ENCODE results near the gene PDSS2.

PDSS2 gene

DNA sequence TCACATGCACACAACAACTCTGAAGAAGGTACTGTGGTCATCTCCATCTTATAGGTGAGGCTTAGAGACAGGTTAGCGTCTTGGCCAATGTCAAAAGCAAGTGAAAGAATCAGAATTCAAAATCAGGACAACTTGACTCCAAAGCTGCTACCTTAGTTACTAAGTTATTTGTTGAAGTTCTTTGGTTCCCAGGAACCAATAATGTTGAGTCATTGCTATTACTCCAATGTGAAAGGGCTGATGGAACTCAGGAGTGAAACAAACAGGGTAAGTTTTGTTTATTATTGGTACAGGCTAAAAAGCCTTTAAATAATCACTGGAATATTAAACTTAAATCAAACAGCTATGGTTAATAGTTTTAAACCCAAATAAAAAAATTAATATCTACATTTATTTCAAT lies 111.1 kb downstream of the PDSS2 start:
- TF ChIP-seq CTCF (IDR thresholded peaks at IDR 0.05): no peak

DNA sequence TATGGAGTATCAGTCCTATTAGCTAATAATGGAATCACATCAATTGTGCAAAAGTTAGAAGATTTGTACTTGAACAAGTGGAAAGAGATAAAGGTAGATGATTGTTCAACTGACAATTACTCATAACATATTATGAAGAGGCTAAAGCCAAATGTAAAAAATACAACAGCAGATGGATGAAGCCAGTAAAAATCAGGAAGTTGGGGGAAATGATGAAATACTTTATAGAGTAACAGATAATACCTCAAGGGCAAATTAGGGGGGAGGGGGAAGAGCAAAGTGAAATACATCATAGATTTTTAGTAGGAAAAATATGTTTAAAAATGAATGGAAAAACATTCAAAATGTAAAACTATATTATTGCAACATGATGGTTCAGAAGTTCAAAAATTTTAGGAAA lies 114.0 kb downstream of the PDSS2 start:
- no peak for TF ChIP-seq CTCF (IDR thresholded peaks at IDR 0.05)

DNA sequence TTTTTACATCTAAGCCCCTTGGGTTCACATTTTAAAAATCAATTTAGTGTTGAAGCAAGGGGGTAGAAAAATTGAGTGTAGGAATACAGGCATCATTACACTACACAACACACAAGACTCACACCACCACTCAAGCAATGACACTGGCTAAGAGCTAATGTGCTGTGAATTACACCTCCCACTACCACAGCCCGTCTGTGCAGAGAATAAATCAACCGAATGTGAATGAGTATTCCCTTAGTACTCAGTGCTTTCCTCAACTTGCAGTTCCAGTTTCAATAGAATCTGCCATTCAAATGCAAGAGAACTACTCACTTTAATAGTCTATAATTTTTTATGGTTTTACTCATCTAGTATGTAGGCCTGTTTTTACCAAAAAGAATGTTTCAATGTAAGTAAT lies 114.4 kb downstream of the PDSS2 start:
- no peak for TF ChIP-seq CTCF (IDR thresholded peaks at IDR 0.05)

GRCh38 chr6:107344383-107344782 lies 115.0 kb downstream of the PDSS2 start:
- no peak for TF ChIP-seq CTCF (IDR thresholded peaks at IDR 0.05)

- TF ChIP-seq CTCF (IDR thresholded peaks at IDR 0.05): no peak
These were observed 117.2 kb downstream of the PDSS2 start for GRCh38 chr6:107342144-107342543.

DNA sequence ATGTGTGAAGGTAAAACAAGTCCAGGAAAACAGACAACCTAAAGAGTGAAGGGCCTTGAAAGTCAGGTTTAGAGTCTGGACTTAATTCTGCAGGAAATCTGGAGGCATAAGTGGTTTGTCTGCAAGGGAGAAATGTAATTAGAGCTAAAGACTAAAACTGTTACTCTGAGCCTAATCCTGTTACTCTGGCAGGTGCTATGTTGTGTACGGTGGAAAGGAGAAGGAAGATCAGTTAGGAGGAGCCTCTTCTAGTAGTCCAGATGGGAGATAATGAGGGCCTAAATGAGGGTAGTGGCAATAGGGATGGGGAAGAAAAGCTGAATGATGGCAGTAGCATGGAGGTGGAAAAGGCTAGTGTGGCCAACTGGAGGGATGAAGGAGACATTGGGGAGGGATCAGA lies 118.5 kb downstream of the PDSS2 start:
- no peak for TF ChIP-seq CTCF (IDR thresholded peaks at IDR 0.05)

GRCh38 chr6:107337191-107337741 lies 122.1 kb downstream of the PDSS2 start:
- no peak for TF ChIP-seq CTCF (IDR thresholded peaks at IDR 0.05)

DNA sequence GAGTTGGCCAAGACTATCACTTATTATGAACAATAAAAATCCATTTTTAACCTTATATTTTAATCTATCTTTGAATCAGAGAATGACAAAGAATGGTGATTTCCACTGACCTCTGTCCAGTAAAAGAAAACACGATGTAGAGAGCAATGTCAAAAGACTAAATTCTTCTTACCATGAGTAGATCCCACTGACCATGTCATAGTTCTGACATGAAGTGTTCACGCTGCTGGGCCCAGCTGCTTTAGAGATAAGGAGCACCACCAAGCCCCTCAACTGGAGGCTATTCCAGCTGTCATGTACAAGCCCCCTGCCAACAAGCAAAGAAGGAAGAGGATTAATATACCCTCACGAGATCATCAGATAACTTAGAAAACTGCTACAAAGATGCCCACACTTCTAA lies 125.3 kb downstream of the PDSS2 start:
- no peak for TF ChIP-seq CTCF (IDR thresholded peaks at IDR 0.05)

Measured in LNCAP (cell line).